NCI-H1105 (cell line): ENCODE measurements around the gene RXRB.

Experiments used
- DNase-seq: peaks from one replicate; lab custom pipeline; 2025; lab: John Stamatoyannopoulos, UW

Gene RXRB

GRCh38 chr6:33176906-33177305 is 23.6 kb downstream of the RXRB start:
- no peak for DNase-seq

GRCh38 chr6:33175436-33176069 is 24.9 kb downstream of the RXRB start:
- DNase-seq, result no peak

- DNase-seq, result no peak
These were observed 25.7 kb downstream of the RXRB start for GRCh38 chr6:33174784-33175183.

GRCh38 chr6:33173535-33174180 is 26.8 kb downstream of the RXRB start:
- no peak for DNase-seq

GRCh38 chr6:33172688-33173534 is 27.6 kb downstream of the RXRB start:
- no peak for DNase-seq

GRCh38 chr6:33171880-33172687 is 28.4 kb downstream of the RXRB start:
- DNase-seq, result no peak

GRCh38 chr6:33171016-33171879 is 29.2 kb downstream of the RXRB start:
- DNase-seq, result no peak

- DNase-seq, result no peak
These were observed 30.1 kb downstream of the RXRB start for GRCh38 chr6:33170176-33171015.

GRCh38 chr6:33169291-33170175 is 30.9 kb downstream of the RXRB start:
- DNase-seq, result no peak

- DNase-seq, result no peak
These were observed 31.8 kb downstream of the RXRB start for GRCh38 chr6:33168639-33169038.

GRCh38 chr6:33168284-33168601 is 32.2 kb downstream of the RXRB start:
- DNase-seq, result no peak

- no peak for DNase-seq
These were observed 32.8 kb downstream of the RXRB start for GRCh38 chr6:33167374-33168283.

GRCh38 chr6:33166811-33167210 is 33.7 kb downstream of the RXRB start:
- no peak for DNase-seq

- no peak for DNase-seq
These were observed 34.1 kb downstream of the RXRB start for GRCh38 chr6:33166363-33166762.

GRCh38 chr6:33165581-33166258 is 34.7 kb downstream of the RXRB start:
- DNase-seq, result no peak

GRCh38 chr6:33164665-33165373 is 35.6 kb downstream of the RXRB start:
- no peak for DNase-seq

GRCh38 chr6:33164176-33164575 is 36.3 kb downstream of the RXRB start:
- DNase-seq, result no peak
